Skeletal muscle cell (primary cell): ENCODE data around the gene OPN3.

Source experiments
- DNase-seq: peaks from one replicate; pipeline ENCODE4 v3.0.0-alpha.2; 2010; ENCODE audit warnings: low read depth
- H3K4me3 ChIP-seq: 2 replicates; pipeline ENCODE4 v1.5.1; 2011; ENCODE audit warnings: low read depth, mild to moderate bottlenecking, control low read depth, low read length, moderate library complexity

Gene OPN3

GRCh38 chr1:241551759-241552638 is 88.2 kb downstream of the OPN3 start:
- H3K4me3 ChIP-seq, result no peak overlapping the region
- DNase-seq, result no peak

GRCh38 chr1:241550318-241550717 is 89.9 kb downstream of the OPN3 start:
- no peak overlapping the region for H3K4me3 ChIP-seq
- no peak for DNase-seq

- DNase-seq, result no peak
- no peak overlapping the region for H3K4me3 ChIP-seq
Measured at GRCh38 chr1:241548008-241548407, 92.2 kb downstream of the OPN3 start.
